Stimulated activated CD8-positive, alpha-beta memory T cell treated with anti-CD3 and anti-CD28 coated beads, Interleukin-4, amount 100 ng/mL, for 1 hour (primary cell): ENCODE results near the gene ADAM12.
"Not testable (repeated sequence)": the region's sequence is repeated elsewhere in the genome, so short reads cannot be mapped to it uniquely, and the experiment has no call there.

Experiments used
- DNase-seq, 2 donors: peaks; one replicate each; pipeline ENCODE4 v3.0.0-alpha.2; 2020; ENCODE audit warnings: low read depth in 2 of 2, low spot score in 1 of 2

ADAM12 gene

GRCh38 chr10:125995726-125996304 is 392.5 kb downstream of the ADAM12 start:
- DNase-seq: no peak

GRCh38 chr10:125994601-125995000 is 393.7 kb downstream of the ADAM12 start:
- DNase-seq: no peak

- no peak for DNase-seq
Observed at GRCh38 chr10:125992254-125992653, 396.0 kb downstream of the ADAM12 start.

DNA sequence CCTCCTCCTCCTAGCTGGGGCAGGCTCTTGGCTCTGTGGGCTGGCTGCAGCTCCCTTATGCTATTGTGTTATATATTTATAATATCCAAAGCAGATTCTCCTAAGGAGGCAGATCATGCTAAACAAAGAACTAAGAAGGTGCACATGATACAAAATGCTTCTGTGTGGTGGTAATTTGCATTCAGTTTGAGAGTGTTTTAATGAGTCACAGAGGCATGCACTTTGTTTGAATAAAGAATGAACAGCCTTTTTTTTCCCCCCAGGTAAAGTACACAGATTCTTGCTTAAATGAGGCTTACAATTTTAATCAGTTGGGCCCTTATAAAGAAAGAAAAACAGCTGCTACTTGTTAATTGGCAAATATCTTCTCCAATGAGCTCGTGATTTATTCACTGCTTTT is 396.9 kb downstream of the ADAM12 start:
- DNase-seq: no peak

DNA sequence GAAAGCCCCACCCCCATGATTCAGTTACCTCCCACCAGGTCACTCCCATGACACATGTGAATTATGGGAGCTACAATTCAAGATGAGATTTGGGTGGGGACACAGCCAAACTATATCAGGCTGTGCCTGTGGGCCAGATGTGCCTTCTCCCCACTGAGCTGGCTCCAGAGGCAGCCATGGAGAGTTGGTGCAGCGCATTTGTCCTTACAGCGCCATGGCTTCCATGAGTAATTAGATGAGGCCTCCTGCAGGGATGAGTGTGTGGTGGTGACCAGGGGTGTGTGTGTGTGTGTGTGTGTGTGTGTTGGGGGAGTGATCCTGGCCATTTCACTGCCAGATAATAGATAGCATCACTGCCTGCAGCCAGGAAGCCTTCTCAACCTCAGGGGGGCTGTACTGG is 397.3 kb downstream of the ADAM12 start:
- DNase-seq: no peak

GRCh38 chr10:125989791-125990190 is 398.5 kb downstream of the ADAM12 start:
- no peak for DNase-seq

DNA sequence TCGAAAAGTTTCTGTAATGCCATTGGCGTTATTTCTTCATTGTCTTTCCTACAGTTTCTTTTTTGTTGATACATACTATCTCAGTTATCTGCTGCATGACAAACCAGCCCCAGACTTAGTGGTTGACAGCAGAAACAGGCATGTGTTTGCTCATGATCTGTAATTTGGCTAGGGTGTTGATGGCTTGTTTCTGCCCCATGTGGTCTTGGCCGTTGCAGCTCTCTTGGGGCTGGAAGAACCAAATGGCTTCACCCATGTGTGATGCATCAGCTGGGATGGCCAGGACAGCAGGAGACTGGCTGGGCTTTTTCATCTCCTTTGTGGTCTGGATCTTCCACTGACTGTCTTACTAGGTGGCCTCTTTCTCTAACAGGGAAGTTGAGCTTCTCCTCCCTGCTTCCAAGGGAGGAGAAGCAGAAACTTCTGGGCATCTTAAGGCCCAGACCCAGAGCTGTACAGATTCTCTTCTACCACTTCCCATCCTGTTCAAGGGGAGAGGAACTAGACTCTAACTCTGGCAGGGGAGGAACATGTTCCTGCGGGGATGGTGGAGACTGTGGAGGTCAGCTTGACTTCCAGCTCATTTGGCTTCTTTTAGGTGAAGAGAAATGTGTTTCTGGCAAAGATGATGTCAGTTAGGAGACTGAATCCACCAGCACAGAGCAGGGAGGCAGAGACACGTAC is 402.6 kb downstream of the ADAM12 start:
- DNase-seq: no peak

- DNase-seq: no peak
Observed at GRCh38 chr10:125984865-125985495, 403.3 kb downstream of the ADAM12 start.

GRCh38 chr10:125984346-125984745 is 403.9 kb downstream of the ADAM12 start:
- no peak for DNase-seq

DNA sequence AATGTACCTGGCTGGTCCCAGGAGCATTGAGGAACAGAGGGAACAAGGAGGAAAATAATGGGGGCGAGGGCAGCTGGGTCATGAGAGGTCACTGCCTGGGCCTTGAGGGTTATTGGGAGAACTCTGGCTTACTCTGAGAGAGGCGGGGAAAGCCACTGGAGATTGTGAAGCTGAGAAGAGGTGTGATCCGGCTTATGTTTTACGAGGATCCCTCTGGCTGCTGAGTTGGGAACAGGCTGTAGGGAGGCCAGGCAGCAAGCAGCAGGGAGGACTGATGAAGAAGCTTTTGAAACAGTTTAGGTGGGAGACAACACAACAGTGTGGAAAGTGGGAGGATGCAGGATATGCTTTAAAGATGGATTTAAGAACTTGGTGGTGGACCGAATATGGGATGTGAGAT is 404.6 kb downstream of the ADAM12 start:
- DNase-seq: no peak

- DNase-seq: no peak
Observed at GRCh38 chr10:125983161-125983560, 405.1 kb downstream of the ADAM12 start.

DNA sequence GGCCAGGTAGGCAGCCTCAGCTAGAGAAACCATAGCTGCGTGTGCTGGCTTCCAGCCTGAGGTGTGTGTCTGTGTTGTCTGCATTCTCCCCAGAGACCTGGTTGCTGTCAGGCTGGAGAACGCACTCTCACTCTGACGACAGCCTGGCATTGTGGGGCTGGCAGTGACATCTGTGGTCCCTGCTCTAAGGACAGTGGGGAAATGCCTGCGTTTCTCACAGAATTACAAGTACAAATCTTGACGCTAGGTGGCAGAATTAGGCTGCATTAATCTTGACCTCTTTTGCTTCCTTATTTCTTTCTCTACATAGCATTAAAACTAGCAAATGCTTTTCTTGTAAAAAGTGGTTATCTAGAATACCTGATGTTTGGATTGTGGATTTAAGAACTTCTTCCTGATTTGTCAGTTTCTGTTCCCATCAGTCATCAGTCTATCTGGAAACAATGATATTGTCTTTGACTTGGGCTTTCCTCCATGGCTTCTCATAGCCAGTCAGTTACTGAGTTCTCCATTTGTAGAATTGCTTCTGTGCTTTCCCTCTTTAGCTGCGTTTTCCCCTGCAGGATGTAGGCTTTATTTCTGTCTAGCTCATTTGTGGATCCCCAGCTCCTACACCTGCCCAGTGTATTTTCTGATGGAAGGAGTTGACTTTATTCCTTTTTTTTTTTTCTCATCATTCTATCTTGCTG is 405.9 kb downstream of the ADAM12 start:
- DNase-seq: peak in 1 of 2 donors; percentile 4

DNA sequence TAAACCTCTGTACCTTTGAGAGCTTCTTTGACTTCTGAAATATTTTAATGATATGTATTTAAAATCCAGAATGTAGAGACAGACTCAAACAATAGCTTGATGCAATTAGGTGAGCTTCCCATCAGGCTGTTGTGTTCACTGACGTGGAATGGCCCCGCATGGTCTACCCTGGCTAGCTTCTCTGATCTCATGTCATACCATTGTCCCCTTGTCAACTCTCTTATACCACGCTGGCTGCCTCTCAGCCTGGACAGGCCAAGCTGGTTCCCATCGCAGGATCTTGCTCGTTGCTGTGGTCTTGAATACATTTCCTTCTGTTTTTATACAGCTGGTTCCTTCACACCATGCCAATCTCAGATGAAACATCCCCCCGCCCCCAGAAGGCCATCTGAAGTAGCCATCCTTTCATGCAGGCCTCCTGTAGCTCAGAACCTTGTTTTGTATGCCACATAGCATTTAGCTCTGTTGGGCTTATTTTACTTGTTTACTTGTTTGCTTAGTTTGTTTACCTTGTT is 407.7 kb downstream of the ADAM12 start:
- DNase-seq: no peak

DNA sequence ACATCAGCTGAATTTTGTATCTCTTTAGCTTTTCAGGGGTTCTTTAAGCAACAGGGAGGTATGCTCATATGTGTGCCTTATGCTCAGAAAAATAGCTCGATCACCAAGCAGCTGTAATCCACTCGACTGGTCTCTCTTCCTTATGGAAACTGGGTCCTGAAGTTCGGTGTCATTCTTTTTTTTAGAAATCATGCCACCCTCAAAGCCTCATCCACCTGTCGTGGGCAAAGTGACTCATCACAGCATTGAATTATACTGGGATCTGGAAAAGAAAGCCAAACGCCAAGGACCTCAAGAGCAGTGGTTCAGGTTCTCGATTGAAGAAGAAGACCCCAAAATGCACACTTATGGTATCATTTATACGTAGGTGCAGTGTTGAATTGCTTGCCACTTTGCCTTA is 408.3 kb downstream of the ADAM12 start:
- DNase-seq: no peak

GRCh38 chr10:125976960-125977605 is 411.2 kb downstream of the ADAM12 start:
- no peak for DNase-seq

GRCh38 chr10:125970077-125970630 is 418.1 kb downstream of the ADAM12 start:
- not testable (repeated sequence) for DNase-seq

DNA sequence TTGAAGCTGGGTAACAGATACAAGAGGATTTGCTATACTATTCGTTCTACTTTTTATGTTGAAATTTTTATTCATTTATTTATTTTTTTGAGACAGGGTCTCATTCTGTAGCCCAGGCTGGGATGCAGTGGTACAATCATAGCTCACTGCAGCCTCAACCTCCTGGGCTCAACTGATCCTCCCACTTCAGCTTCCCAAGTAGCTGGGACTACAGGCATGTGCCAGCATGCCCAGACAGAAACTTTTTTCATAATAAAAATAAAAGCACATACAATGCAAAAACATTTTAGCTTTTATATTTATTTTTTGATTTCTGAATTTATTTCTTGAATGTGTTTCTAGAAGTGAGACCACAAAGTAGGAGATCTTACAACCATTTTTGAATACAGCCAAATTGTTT is 420.7 kb downstream of the ADAM12 start:
- DNase-seq: no peak

- DNase-seq: no peak
Observed at GRCh38 chr10:125964558-125964957, 423.7 kb downstream of the ADAM12 start.
